GM12878 (cell line): Measurements from ENCODE around the gene TARS3.

Experiments used
- ETV6 ChIP-seq, 2 experiments: fragments of 450-650 bp in 1 of 2; IDR thresholded peaks in 1 of 2; conservative IDR thresholded peaks in 1 of 2; 2 replicates each; pipeline ENCODE4 v1.6.1; 2014; ENCODE audit warnings: antibody characterized with exemption in 1 of 2, borderline replicate concordance in 1 of 2, low read depth in 1 of 2, mild to moderate bottlenecking in 1 of 2, moderate library complexity in 1 of 2
- EZH2 ChIP-seq: IDR thresholded peaks from 2 replicates; pipeline ENCODE4 v1.6.1; 2012; ENCODE audit warnings: low read depth, mild to moderate bottlenecking, control low read depth, inconsistent platforms, low read length, borderline replicate concordance; ENCODE audit not compliant: control insufficient read depth
- NBN ChIP-seq: fragments of 450-650 bp; IDR thresholded peaks from 2 replicates; pipeline ENCODE4 v1.6.1; 2016
- RFX5 ChIP-seq: IDR thresholded peaks from 2 replicates; pipeline ENCODE4 v1.6.1; 2011; ENCODE audit warnings: low read depth, low read length, improper control_type of control experiment

GRCh38 chr15:101689901-101690300 is 34.4 kb downstream of the TARS3 start:
- TF ChIP-seq NBN (no peak), RFX5 (no peak), EZH2 (no peak), ETV6 (conservative IDR thresholded peaks at IDR 0.05 in 1 of 2, IDR thresholded peaks at IDR 0.05 in 1 of 2; ENCODE audit: borderline replicate concordance in 1 of 2, low read depth in 1 of 2) (no peak)
